ENCODE measurements around the gene ESAM. TPM values are rescaled to one million over a fixed set of nuclear protein-coding genes. Genes with fewer than 3 reads are reported as not detected.
A peak's percentile ranks its signal among the peaks of the same experiment; 100 is the strongest.

The ESAM gene
- total and polyA plus RNA-seq, 11 donors: 24.8 to 111 (median 43.3) TPM

- Histone ChIP-seq H3K4me3 (no peak overlapping the region), H3K9me3 (no peaks in the 10 kb centered on the region), H3K4me1 (peaks cover 0 to 34% (median 13%) of the 10 kb centered on the region in 12 donors), H3K27me3 (peaks cover 0 to 52% (median 22%) of the 10 kb centered on the region in 9 donors), H3K36me3 (no peaks in the 10 kb centered on the region), H3K27ac (no peak overlapping the region)
- WGBS, 4 donors: 39 to 52% (median 43%) methylated on average over 2 of the region's 2 CpGs
- TF ChIP-seq, protein P1, sequence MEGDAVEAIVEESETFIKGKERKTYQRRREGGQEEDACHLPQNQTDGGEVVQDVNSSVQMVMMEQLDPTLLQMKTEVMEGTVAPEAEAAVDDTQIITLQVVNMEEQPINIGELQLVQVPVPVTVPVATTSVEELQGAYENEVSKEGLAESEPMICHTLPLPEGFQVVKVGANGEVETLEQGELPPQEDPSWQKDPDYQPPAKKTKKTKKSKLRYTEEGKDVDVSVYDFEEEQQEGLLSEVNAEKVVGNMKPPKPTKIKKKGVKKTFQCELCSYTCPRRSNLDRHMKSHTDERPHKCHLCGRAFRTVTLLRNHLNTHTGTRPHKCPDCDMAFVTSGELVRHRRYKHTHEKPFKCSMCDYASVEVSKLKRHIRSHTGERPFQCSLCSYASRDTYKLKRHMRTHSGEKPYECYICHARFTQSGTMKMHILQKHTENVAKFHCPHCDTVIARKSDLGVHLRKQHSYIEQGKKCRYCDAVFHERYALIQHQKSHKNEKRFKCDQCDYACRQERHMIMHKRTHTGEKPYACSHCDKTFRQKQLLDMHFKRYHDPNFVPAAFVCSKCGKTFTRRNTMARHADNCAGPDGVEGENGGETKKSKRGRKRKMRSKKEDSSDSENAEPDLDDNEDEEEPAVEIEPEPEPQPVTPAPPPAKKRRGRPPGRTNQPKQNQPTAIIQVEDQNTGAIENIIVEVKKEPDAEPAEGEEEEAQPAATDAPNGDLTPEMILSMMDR (IDR thresholded peaks at IDR 0.05): no peak
- TF ChIP-seq POLR2A (IDR thresholded peaks at IDR 0.05): no peak
- no peak for ATAC-seq
- intact Hi-C loops (cut with DNase I): loop anchor here in 4 of 10 donors (2.0 to 5.0 kb wide), 2 partner anchors 42 to 45 kb away; no protein-coding TSS in a partner anchor
- no peak for DNase-seq
Observed at GRCh38 chr11:124719534-124719933, 42.6 kb downstream of the ESAM start.

DNA sequence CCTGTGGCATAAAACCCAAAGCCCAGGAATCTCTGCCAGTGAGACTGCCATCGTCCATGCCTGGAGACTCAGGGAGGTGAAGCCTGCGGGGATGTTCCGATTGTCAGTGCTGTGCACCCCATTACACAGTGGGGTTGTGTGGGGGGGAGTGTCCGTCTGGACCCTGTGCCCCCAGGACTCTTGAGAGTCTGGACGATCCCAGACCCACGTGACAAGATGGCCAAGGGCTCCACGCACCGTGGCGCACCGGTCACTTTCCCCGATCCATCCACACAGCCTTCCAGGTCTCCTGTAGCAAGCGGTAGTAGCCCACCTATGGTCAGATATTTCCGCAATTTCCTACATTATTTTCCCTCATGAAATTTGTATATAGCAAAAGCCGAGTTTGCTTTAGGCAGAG lies 43.3 kb downstream of the ESAM start:
- WGBS, 4 donors: 41 to 73% (median 61%) methylated on average over 11 to 14 of the region's 14 CpGs
- Histone ChIP-seq H3K4me1 (peaks cover 0 to 32% (median 13%) of the 10 kb centered on the region in 12 donors), H3K9me3 (no peaks in the 10 kb centered on the region), H3K27ac (peak overlapping the region in 3 of 12 donors; percentile 29 to 62 (median 61)), H3K4me3 (peak overlapping the region in 4 of 12 donors; percentile 50 to 58 (median 52)), H3K36me3 (no peaks in the 10 kb centered on the region), H3K27me3 (peaks cover 0 to 52% (median 24%) of the 10 kb centered on the region in 9 donors)
- intact Hi-C loops (cut with DNase I): loop anchor here in 4 of 10 donors (2.0 to 5.0 kb wide), 2 partner anchors 42 to 44 kb away; no protein-coding TSS in a partner anchor
- ATAC-seq (no peak), DNase-seq (no peak)
- TF ChIP-seq POLR2A (IDR thresholded peaks at IDR 0.05): no peak
- TF ChIP-seq, protein P1 (IDR thresholded peaks at IDR 0.05): no peak

GRCh38 chr11:124717786-124718651 lies 44.1 kb downstream of the ESAM start:
- peak overlapping the region in 11 of 12 donors; percentile 8 to 74 (median 31) for H3K27ac ChIP-seq
- no peaks in the 10 kb centered on the region for H3K9me3 ChIP-seq
- intact Hi-C loops (cut with DNase I): loop anchor here in 4 of 10 donors (2.0 to 5.0 kb wide), 3 partner anchors 41 to 45 kb away; partner anchors contain the start of gene ESAM (in 1 of the 4)
- peak; percentile 48 to 72 (median 60) for ATAC-seq
- H3K36me3 ChIP-seq: no peaks in the 10 kb centered on the region
- H3K4me1 ChIP-seq: peaks cover 0 to 32% (median 13%) of the 10 kb centered on the region in 12 donors
- peaks cover 0 to 48% (median 25%) of the 10 kb centered on the region in 9 donors for H3K27me3 ChIP-seq
- TF ChIP-seq POLR2A (IDR thresholded peaks at IDR 0.05): no peak
- 0 to 1% (median 1%) methylated on average over 33 to 45 of the region's 45 CpGs for WGBS, 4 donors
- peak overlapping the region; percentile 3 to 58 (median 49) for H3K4me3 ChIP-seq
- peak in 4 of 5 donors; percentile 38 to 81 (median 64) for DNase-seq

- no peak for DNase-seq
- WGBS, 4 donors: 22 to 32% (median 25%) methylated on average over 7 of the region's 7 CpGs
- intact Hi-C loops (cut with DNase I): loop anchor here in 4 of 10 donors (2.0 to 5.0 kb wide), 2 partner anchors 40 to 45 kb away; partner anchors contain the start of gene ESAM (in 1 of the 4)
- peaks cover 0 to 31% (median 13%) of the 10 kb centered on the region in 12 donors for H3K4me1 ChIP-seq
- H3K27ac ChIP-seq: peak overlapping the region in 11 of 12 donors; percentile 8 to 74 (median 31)
- peaks cover 0 to 46% (median 22%) of the 10 kb centered on the region in 9 donors for H3K27me3 ChIP-seq
- TF ChIP-seq POLR2A (IDR thresholded peaks at IDR 0.05): no peak
- TF ChIP-seq, protein P1 (IDR thresholded peaks at IDR 0.05): no peak
- no peaks in the 10 kb centered on the region for H3K9me3 ChIP-seq
- peak overlapping the region in 11 of 12 donors; percentile 3 to 58 (median 50) for H3K4me3 ChIP-seq
- no peaks in the 10 kb centered on the region for H3K36me3 ChIP-seq
- peak in 3 of 4 donors; percentile 60 to 67 (median 61) for ATAC-seq
Observed at GRCh38 chr11:124717421-124717785, 44.7 kb downstream of the ESAM start.
